GM12892 (cell line): ENCODE data around the gene RECK.

Experiments used
- POLR2A ChIP-seq: IDR thresholded peaks from 2 replicates; pipeline ENCODE4 v1.6.1; 2011; ENCODE audit warnings: low read depth, low read length, control low read depth
- TAF1 ChIP-seq: IDR thresholded peaks from 2 replicates; pipeline ENCODE4 v1.6.1; 2011; ENCODE audit warnings: low read depth, mild to moderate bottlenecking, control low read depth, low read length, borderline replicate concordance

DNA sequence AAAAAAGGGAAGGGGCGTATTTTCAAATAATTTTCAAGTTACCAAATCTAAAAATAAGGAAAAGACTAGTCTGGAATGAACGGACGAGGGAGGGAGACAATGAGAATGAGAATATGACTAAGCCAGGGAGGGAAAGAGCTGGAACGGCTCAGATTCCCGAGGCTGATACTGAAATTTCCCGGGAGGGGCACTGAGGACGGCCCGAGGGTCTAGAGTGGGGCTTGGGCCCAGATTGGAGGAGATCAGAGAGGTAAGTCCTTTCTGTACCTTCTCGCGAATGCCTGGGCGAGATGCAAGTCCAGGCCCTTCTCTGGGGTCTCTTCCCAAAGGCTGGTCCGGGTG is 129.1 kb downstream of the RECK start:
- TF ChIP-seq TAF1 (no peak), POLR2A (no peak)
